HG02973 (cell line): ENCODE measurements around the gene FBXL17.
"Not testable (repeated sequence)": the region's sequence is repeated elsewhere in the genome, so short reads cannot be mapped to it uniquely, and the experiment has no call there.

Source experiments
- ATAC-seq: cut with Tn5 transposase; IDR thresholded peaks from one replicate; pipeline ENCODE4 v1.9.1; 2021; ENCODE audit warnings: moderate library complexity; ENCODE audit not compliant: unreplicated experiment

FBXL17 gene

GRCh38 chr5:108315829-108316228 lies 66.1 kb downstream of the FBXL17 start:
- no peak for ATAC-seq

- no peak for ATAC-seq
Observed at GRCh38 chr5:108312258-108312657, 69.6 kb downstream of the FBXL17 start.

GRCh38 chr5:108311682-108312081 lies 70.2 kb downstream of the FBXL17 start:
- no peak for ATAC-seq

- ATAC-seq: no peak
Observed at GRCh38 chr5:108303611-108304010, 78.3 kb downstream of the FBXL17 start.

GRCh38 chr5:108303086-108303485 lies 78.8 kb downstream of the FBXL17 start:
- no peak for ATAC-seq

- ATAC-seq: no peak
Observed at GRCh38 chr5:108297042-108297601, 84.8 kb downstream of the FBXL17 start.

GRCh38 chr5:108295578-108296368 lies 86.1 kb downstream of the FBXL17 start:
- no peak for ATAC-seq

- no peak for ATAC-seq
Observed at GRCh38 chr5:108280960-108281569, 100.8 kb downstream of the FBXL17 start.

- no peak for ATAC-seq
Observed at GRCh38 chr5:108280248-108280647, 101.7 kb downstream of the FBXL17 start.

- ATAC-seq: no peak
Observed at GRCh38 chr5:108278285-108279240, 103.3 kb downstream of the FBXL17 start.

GRCh38 chr5:108276187-108277050 lies 105.5 kb downstream of the FBXL17 start:
- no peak for ATAC-seq

GRCh38 chr5:108274080-108274479 lies 107.8 kb downstream of the FBXL17 start:
- ATAC-seq: not testable (repeated sequence)

GRCh38 chr5:108271127-108271526 lies 110.8 kb downstream of the FBXL17 start:
- no peak for ATAC-seq

- no peak for ATAC-seq
Observed at GRCh38 chr5:108266242-108266641, 115.7 kb downstream of the FBXL17 start.

- no peak for ATAC-seq
Observed at GRCh38 chr5:108264533-108264932, 117.4 kb downstream of the FBXL17 start.

GRCh38 chr5:108263338-108263737 lies 118.6 kb downstream of the FBXL17 start:
- ATAC-seq: no peak

GRCh38 chr5:108260858-108261170 lies 121.1 kb downstream of the FBXL17 start:
- ATAC-seq: no peak

GRCh38 chr5:108260117-108260857 lies 121.6 kb downstream of the FBXL17 start:
- ATAC-seq: peak; percentile 95

GRCh38 chr5:108259306-108259705 lies 122.6 kb downstream of the FBXL17 start:
- ATAC-seq: no peak

GRCh38 chr5:108257996-108258395 lies 123.9 kb downstream of the FBXL17 start:
- no peak for ATAC-seq
